GM10248 (cell line): ENCODE results near the gene ADGRG2.

Experiments used
- CTCF ChIA-PET: fragments of 300-600 bp; sonication (Branson Sonifier 250); formaldehyde crosslinking; extraction: SDS; loops from one replicate; lab custom pipeline; 2021; ENCODE audit warnings: antibody characterized with exemption; lab: Yijun Ruan, JAX
- POLR2A ChIA-PET: fragments of 350-650 bp; sonication (Branson Sonifier 250); formaldehyde crosslinking; extraction: SDS; loops from one replicate; lab custom pipeline; 2020; ENCODE audit warnings: antibody characterized with exemption; lab: Yijun Ruan, JAX
- DNase-seq: peaks from one replicate; pipeline ENCODE4 v3.0.0; 2012; ENCODE audit errors: extremely low spot score
- TF ChIP-seq, protein P1 (sequence below): IDR thresholded peaks from 2 replicates; pipeline ENCODE4 v1.5.1; 2012; ENCODE audit warnings: mild to moderate bottlenecking, low read depth; ENCODE audit errors: extremely low read depth, missing control alignments, control extremely low read depth

The ADGRG2 gene

DNA sequence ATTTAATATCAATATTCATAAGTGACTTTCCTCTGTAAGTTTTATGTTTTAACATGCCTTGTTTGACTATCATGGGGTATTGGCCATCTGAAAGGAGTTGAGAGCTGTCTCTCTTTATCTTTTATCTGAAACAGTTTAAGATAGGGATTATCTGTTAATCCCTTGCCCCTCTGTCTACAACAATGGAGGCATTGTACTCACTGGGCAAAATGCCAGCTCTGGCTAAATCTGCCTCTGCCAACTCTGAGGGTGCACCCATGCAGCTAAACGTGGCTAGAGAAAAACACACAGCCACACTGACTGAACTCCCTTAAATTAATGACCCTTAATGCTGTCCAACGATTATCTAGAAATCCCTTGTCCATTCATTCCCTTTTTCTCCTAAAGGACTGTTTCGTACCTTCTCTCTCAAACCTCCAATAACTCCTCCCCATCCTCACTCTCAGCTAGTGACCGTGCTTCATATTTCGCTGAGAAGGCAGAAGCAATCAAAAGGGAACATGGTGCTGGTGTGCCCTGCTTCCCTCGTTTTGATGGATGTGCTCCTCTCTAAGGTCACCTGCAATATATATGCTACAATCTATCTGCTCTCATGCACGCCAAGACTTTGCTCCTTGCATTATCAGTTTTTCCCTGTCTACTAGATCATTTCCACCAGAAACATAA lies 148.6 kb downstream of the ADGRG2 start:
- ChIA-PET POLR2A (no interaction called here), CTCF (no interaction called here)
- TF ChIP-seq, protein P1, sequence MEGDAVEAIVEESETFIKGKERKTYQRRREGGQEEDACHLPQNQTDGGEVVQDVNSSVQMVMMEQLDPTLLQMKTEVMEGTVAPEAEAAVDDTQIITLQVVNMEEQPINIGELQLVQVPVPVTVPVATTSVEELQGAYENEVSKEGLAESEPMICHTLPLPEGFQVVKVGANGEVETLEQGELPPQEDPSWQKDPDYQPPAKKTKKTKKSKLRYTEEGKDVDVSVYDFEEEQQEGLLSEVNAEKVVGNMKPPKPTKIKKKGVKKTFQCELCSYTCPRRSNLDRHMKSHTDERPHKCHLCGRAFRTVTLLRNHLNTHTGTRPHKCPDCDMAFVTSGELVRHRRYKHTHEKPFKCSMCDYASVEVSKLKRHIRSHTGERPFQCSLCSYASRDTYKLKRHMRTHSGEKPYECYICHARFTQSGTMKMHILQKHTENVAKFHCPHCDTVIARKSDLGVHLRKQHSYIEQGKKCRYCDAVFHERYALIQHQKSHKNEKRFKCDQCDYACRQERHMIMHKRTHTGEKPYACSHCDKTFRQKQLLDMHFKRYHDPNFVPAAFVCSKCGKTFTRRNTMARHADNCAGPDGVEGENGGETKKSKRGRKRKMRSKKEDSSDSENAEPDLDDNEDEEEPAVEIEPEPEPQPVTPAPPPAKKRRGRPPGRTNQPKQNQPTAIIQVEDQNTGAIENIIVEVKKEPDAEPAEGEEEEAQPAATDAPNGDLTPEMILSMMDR: no peak
- no peak for DNase-seq

DNA sequence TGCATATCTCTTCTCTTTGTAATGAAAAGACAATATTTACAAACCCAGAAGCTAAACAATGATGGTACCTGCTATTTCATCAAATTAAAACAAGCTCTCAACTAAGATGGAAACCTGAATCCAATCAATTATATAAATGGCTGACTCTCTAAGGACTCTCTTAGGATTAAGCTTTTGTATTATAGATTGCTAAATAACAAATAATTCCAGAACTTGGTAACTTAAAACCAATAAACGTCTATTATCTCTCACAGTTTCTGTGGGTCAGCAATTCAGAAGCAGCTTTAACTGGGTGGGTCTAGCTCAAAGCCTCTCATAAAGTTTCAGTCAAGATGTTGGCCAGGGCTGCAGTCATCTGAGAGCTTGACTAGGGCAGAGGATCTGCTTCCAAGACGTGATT lies 150.8 kb downstream of the ADGRG2 start:
- no peak for DNase-seq
- TF ChIP-seq, protein P1: no peak
- CTCF ChIA-PET: interaction anchor here (1.1 to 1.2 kb wide), 2 partner anchors 9 to 11 kb away, joined by 3 to 4 read pairs; no protein-coding TSS in a partner anchor
- POLR2A ChIA-PET: no interaction called here

DNA sequence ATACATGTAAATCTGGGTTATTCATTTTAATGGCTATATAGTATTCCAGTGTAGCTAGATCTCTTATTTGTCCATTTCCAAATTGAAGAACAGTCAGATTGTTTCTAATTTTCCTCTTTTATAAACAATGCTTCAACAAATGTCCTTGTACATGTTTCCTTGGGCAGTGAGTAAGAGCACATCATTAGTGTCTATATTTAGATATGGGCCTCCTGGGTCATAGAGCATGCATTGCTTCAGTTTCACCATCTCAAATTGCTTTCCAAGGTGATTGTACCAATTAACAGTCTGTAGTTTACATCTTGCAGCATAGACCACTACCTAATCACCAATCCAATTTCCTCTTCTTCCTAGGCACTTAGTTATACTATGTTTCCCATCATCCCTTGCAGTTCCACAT lies 151.8 kb downstream of the ADGRG2 start:
- ChIA-PET CTCF (no interaction called here), POLR2A (no interaction called here)
- TF ChIP-seq, protein P1: no peak
- no peak for DNase-seq

DNA sequence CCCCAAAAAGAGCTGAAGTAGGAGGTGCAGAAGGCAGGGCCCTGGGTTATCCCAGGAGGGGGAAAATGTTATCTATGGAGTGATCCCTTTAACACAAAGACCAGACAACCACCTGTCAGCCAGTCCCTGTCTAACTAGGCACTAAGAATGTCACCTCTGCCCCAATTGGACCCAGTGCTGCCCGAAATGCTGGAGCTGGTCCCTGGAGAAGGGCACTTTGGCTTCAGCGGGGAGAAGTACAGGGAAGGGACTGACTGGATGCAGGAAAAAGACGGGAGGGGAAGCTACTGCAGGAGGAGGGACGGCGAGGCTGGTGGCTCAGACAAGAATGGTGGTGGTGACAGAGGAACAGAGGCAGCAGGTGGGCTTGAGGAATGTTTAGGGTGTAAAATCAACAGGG lies 155.6 kb downstream of the ADGRG2 start:
- POLR2A ChIA-PET: no interaction called here
- CTCF ChIA-PET: interaction anchor here (1.1 kb wide), 1 partner anchor 17 kb away, joined by 3 read pairs; the partner anchor contains the start of gene PHKA2

DNA sequence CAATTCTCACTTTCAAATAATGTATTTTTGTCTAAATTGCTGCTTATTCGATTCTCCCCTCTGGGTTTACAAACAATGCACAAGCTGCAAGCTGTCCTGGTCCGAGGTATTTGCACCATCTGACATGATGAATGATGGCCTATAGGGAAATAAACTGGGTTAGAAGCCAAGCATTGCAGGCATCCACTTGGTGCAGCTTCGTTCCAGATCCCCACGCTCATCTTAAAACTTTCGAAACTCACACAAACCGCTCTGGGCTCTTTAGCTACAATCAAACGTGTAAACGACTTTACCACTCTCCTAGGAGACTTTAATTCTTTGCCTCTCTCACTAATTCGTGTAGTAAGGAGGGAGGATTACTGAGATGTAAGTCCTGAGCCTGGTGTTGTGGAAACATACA lies 157.4 kb downstream of the ADGRG2 start:
- no peak for DNase-seq
- ChIA-PET POLR2A (no interaction called here), CTCF (no interaction called here)
- TF ChIP-seq, protein P1: no peak

More for the DNA sequence above, 155.6 kb downstream of the ADGRG2 start:
- TF ChIP-seq, protein P1: no peak
- no peak for DNase-seq

DNA sequence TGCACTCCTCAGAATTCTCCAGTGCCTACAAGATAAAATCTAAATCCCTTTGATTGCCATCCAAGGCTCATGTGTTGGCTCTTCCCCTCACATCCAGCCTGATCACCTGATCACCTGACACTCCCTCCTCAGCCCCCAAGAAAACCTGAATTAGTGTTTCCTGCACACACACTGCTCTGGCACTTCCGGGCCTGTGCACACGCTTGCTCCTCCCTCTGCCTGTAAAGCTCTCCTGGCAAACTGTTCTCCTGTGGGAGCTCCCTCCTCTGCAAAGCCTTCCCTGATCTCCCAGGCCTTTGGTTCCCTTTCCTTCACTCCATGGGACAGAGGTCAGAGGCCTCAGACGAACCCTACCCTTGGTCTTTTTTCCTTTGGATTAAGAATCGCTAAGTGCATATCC lies 158.2 kb downstream of the ADGRG2 start:
- POLR2A ChIA-PET: no interaction called here
- TF ChIP-seq, protein P1: no peak
- CTCF ChIA-PET: no interaction called here
- DNase-seq: no peak
